ENCODE measurements around the gene ARG2. TPM values are rescaled to one million over a fixed set of nuclear protein-coding genes. Genes with fewer than 3 reads are reported as not detected.

ARG2 gene
- polyA plus RNA-seq, 1 donor (not counting 4 experiments of a cell fraction or from before 2014, with no cell fraction given): 8.2 TPM

DNA sequence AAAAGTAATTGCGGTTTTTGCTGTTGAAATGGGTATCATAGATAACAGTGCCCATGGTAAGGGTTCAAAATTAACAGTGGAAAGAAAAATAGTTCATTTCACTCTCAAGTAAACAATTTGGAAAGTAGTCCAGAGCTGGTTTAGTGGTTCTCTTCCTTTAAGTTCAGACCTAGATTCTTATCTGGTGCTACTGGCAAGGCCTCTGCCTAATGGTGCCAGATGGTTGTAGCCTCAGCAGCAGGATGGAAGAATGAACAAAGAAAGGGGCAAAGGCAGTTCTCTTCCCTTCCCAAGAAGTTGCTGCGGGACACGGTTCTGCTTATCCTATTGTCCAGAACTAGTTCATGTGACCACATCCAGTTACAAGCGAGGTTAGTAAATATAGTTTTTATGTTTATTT lies 10.5 kb downstream of the ARG2 start:
- TF ChIP-seq EZH2 (IDR thresholded peaks at IDR 0.05; ENCODE audit: low read length): no peak
- TF ChIP-seq, protein P1, sequence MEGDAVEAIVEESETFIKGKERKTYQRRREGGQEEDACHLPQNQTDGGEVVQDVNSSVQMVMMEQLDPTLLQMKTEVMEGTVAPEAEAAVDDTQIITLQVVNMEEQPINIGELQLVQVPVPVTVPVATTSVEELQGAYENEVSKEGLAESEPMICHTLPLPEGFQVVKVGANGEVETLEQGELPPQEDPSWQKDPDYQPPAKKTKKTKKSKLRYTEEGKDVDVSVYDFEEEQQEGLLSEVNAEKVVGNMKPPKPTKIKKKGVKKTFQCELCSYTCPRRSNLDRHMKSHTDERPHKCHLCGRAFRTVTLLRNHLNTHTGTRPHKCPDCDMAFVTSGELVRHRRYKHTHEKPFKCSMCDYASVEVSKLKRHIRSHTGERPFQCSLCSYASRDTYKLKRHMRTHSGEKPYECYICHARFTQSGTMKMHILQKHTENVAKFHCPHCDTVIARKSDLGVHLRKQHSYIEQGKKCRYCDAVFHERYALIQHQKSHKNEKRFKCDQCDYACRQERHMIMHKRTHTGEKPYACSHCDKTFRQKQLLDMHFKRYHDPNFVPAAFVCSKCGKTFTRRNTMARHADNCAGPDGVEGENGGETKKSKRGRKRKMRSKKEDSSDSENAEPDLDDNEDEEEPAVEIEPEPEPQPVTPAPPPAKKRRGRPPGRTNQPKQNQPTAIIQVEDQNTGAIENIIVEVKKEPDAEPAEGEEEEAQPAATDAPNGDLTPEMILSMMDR (optimal IDR thresholded peaks at IDR 0.05 in 1 of 3, IDR thresholded peaks at IDR 0.05 in 1 of 3, conservative IDR thresholded peaks at IDR 0.05 in 1 of 3; ENCODE audit: extremely low read depth in 1 of 3, insufficient read depth in 2 of 3, low read length in 3 of 3): no peak
- dilution Hi-C loops (cut with MboI; ENCODE audit: extremely low pct_ligation_motif_present, low sequenced_read_pairs): no loop called here
- no peak for DNase-seq (ENCODE audit: low read depth, low spot score)
- Histone ChIP-seq H3K4me3 (ENCODE audit: control insufficient read depth in 2 of 3, extremely low read depth in 1 of 3, insufficient read depth in 2 of 3, low read depth in 1 of 3, low read length in 3 of 3) (no peak overlapping the region), H3K4me2 (ENCODE audit: control insufficient read depth, extremely low read depth, insufficient read depth, low read depth, low read length) (no peak overlapping the region), H3K79me2 (ENCODE audit: control insufficient read depth, insufficient read depth, low read length) (no peaks in the 10 kb centered on the region), H3K36me3 (ENCODE audit: control insufficient read depth in 2 of 2, extremely low read depth in 1 of 2, insufficient read depth in 2 of 2, low read length in 2 of 2) (no peaks in the 10 kb centered on the region), H3K9ac (ENCODE audit: control insufficient read depth, extremely low read depth, insufficient read depth, low read length) (no peak overlapping the region), H3K4me1 (ENCODE audit: control insufficient read depth, extremely low read depth, insufficient read depth, low read length) (no peaks in the 10 kb centered on the region), H2AFZ (ENCODE audit: control insufficient read depth, low read length) (no peak overlapping the region), H3K27me3 (ENCODE audit: control insufficient read depth, extremely low read depth, insufficient read depth, low read length) (no peaks in the 10 kb centered on the region), H3K9me3 (ENCODE audit: control insufficient read depth, low read depth, low read length) (no peaks in the 10 kb centered on the region), H3K9me1 (ENCODE audit: control insufficient read depth, extremely low read depth, insufficient read depth, low read length) (no peaks in the 10 kb centered on the region), H4K20me1 (ENCODE audit: control insufficient read depth, extremely low read depth, insufficient read depth, low read length) (no peaks in the 10 kb centered on the region), H3K27ac (ENCODE audit: control insufficient read depth, insufficient read depth, low read length) (no peak overlapping the region)
- no peak for FAIRE-seq

DNA sequence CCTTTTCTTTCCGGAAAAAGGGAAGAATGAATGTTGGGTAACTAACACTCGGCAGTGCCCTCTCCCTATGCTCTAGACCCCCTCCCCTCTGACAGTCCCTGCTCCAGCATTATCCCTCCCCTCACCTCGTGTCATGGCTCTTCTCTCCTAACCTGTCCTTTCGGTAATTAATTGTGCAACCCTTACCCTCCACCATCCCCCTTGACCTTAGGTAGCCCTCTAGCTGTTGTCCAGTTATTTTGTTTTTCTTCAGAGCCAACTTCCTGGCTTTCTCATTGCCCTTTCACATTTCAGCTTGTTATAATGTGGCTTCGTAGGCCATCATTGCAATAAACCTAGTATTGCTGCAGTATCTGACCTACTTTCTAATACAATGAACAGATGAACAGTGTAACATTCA lies 11.2 kb downstream of the ARG2 start:
- Histone ChIP-seq H3K79me2 (ENCODE audit: control insufficient read depth, insufficient read depth, low read length) (no peaks in the 10 kb centered on the region), H4K20me1 (ENCODE audit: control insufficient read depth, extremely low read depth, insufficient read depth, low read length) (no peaks in the 10 kb centered on the region), H3K4me1 (ENCODE audit: control insufficient read depth, extremely low read depth, insufficient read depth, low read length) (peaks cover 1% of the 10 kb centered on the region), H3K27ac (ENCODE audit: control insufficient read depth, insufficient read depth, low read length) (no peak overlapping the region), H3K9me3 (ENCODE audit: control insufficient read depth, low read depth, low read length) (no peaks in the 10 kb centered on the region), H3K9ac (ENCODE audit: control insufficient read depth, extremely low read depth, insufficient read depth, low read length) (no peak overlapping the region), H3K27me3 (ENCODE audit: control insufficient read depth, extremely low read depth, insufficient read depth, low read length) (no peaks in the 10 kb centered on the region), H3K4me3 (ENCODE audit: control insufficient read depth in 2 of 3, extremely low read depth in 1 of 3, insufficient read depth in 2 of 3, low read depth in 1 of 3, low read length in 3 of 3) (no peak overlapping the region), H3K4me2 (ENCODE audit: control insufficient read depth, extremely low read depth, insufficient read depth, low read depth, low read length) (no peak overlapping the region), H2AFZ (ENCODE audit: control insufficient read depth, low read length) (no peak overlapping the region), H3K36me3 (ENCODE audit: control insufficient read depth in 2 of 2, extremely low read depth in 1 of 2, insufficient read depth in 2 of 2, low read length in 2 of 2) (no peaks in the 10 kb centered on the region), H3K9me1 (ENCODE audit: control insufficient read depth, extremely low read depth, insufficient read depth, low read length) (no peaks in the 10 kb centered on the region)
- FAIRE-seq (no peak), DNase-seq (ENCODE audit: low read depth, low spot score) (no peak)
- dilution Hi-C loops (cut with MboI; ENCODE audit: extremely low pct_ligation_motif_present, low sequenced_read_pairs): no loop called here
- TF ChIP-seq, protein P1 (optimal IDR thresholded peaks at IDR 0.05 in 1 of 3, IDR thresholded peaks at IDR 0.05 in 1 of 3, conservative IDR thresholded peaks at IDR 0.05 in 1 of 3; ENCODE audit: extremely low read depth in 1 of 3, insufficient read depth in 2 of 3, low read length in 3 of 3): no peak
- no peak for TF ChIP-seq EZH2 (IDR thresholded peaks at IDR 0.05; ENCODE audit: low read length)

Data from keratinocyte (primary cell).